ENCODE results near the gene IFNAR1.
A peak's percentile ranks its signal among the peaks of the same experiment; 100 is the strongest.

IFNAR1 gene

DNA sequence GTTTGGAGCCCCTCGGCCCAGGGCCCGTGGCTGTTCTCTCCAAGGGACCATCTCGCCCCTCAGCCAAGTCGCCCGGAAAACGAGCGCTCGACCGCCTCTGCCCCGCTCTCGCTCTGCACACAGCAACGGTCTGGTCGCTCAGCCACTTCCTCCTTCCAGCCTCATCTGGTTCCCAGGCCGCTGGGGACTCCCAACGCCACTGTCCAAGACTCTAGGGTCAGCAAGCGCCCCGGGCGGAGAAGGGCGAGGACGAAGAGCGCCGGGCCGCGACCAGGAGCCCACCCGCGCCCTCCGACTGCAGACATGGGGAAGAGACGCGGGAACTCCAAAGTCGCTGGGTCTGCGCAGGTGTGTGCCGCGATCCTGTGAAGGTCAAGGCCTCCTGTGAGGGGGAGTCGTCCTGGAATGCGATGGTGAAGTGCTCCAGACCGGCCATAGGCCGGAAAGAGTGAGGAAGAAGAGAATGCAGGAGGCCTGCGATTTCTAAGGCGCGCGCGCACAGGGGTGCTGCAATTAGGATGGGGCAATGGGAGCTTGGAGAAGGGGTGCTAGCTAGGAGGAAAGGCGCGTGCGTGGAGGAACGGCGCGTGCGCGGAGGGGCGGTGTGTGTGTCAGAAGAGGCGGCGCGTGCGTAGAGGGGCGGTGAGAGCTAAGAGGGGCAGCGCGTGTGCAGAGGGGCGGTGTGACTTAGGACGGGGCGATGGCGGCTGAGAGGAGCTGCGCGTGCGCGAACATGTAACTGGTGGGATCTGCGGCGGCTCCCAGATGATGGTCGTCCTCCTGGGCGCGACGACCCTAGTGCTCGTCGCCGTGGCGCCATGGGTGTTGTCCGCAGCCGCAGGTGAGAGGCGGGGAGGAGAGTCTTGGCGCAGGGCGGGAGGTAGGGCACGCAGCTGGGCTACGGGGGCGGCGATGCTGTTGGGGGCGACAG lies at the start of gene IFNAR1:
IFNAR1 (plus strand) TSS at position 680 of the 931 bp plus-strand sequence; CDS start at position 766, 86 bp downstream.
- peak; percentile 99 for DNase-seq (ENCODE audit: low read depth in 2 of 2)
- peak within 1 kb of the TSS; percentile 99 for H3K4me3 ChIP-seq (replicated peaks in 1 of 2; ENCODE audit: low read depth in 2 of 2, low read length in 2 of 2)
- TF ChIP-seq, protein P1, sequence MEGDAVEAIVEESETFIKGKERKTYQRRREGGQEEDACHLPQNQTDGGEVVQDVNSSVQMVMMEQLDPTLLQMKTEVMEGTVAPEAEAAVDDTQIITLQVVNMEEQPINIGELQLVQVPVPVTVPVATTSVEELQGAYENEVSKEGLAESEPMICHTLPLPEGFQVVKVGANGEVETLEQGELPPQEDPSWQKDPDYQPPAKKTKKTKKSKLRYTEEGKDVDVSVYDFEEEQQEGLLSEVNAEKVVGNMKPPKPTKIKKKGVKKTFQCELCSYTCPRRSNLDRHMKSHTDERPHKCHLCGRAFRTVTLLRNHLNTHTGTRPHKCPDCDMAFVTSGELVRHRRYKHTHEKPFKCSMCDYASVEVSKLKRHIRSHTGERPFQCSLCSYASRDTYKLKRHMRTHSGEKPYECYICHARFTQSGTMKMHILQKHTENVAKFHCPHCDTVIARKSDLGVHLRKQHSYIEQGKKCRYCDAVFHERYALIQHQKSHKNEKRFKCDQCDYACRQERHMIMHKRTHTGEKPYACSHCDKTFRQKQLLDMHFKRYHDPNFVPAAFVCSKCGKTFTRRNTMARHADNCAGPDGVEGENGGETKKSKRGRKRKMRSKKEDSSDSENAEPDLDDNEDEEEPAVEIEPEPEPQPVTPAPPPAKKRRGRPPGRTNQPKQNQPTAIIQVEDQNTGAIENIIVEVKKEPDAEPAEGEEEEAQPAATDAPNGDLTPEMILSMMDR (IDR thresholded peaks at IDR 0.05; ENCODE audit: low read depth, low read length): no peak

- DNase-seq (ENCODE audit: low read depth in 2 of 2): peak in 1 of 2 donors; percentile 60
- H3K4me3 ChIP-seq (replicated peaks in 1 of 2; ENCODE audit: low read depth in 2 of 2, low read length in 2 of 2): no peak overlapping the region
- TF ChIP-seq, protein P1 (IDR thresholded peaks at IDR 0.05; ENCODE audit: low read depth, low read length): no peak
Measured at GRCh38 chr21:33278721-33279120, 46.0 kb upstream of the IFNAR1 start.

DNA sequence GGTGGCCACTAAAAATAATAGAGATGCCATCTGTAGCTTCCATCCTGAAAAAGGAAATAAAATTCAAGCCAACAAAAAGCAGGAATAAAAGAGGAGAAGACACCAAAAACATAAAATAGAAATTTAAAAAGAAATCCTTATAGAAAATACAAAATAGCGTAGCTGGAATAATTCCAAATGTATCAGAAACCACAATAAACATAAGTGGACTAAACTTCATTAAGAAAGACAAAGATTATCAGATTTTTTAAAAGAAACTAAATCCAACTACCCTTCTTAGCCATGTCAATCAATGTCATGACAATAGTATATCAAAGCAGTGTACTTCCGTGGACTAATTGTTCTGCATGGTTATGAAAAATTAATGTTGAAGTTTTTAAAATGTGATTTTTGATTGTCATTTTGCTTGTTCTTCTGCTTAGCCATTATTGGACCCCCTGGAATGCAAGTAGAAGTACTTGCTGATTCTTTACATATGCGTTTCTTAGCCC lies 45.4 kb upstream of the IFNAR1 start:
- TF ChIP-seq, protein P1 (IDR thresholded peaks at IDR 0.05; ENCODE audit: low read depth, low read length): no peak

DNA sequence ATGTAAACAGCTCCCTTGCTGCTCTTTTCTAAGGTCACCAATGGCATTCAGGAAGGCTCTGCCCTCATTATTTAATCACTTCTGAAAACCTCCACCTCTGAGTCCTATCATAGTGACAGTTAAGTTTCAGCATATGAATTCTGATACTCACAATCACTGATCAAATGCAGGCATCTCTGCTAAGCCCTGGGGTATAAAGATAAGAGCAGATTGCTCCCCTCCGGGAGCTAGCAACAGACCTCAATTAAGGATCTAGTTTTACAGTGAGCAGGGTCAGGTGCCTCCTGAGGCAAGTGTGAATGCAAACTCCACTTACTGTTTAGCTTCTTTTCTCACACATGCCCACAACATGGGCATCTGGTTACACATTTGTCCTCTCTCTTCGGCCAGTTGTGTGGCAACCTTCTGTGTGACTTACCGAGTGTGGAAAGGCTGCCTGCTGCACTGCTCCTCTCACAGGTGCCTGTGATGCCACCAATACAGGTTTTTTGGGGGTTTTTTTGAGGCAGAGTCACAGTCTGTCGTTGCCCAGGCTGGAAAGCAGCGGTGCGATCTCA lies 43.6 kb upstream of the IFNAR1 start:
- no peak overlapping the region for H3K4me3 ChIP-seq (replicated peaks in 1 of 2; ENCODE audit: low read depth in 2 of 2, low read length in 2 of 2)
- DNase-seq (ENCODE audit: low read depth in 2 of 2): no peak

More for the DNA sequence above, 45.4 kb upstream of the IFNAR1 start:
- DNase-seq (ENCODE audit: low read depth in 2 of 2): no peak
- no peak overlapping the region for H3K4me3 ChIP-seq (replicated peaks in 1 of 2; ENCODE audit: low read depth in 2 of 2, low read length in 2 of 2)

DNA sequence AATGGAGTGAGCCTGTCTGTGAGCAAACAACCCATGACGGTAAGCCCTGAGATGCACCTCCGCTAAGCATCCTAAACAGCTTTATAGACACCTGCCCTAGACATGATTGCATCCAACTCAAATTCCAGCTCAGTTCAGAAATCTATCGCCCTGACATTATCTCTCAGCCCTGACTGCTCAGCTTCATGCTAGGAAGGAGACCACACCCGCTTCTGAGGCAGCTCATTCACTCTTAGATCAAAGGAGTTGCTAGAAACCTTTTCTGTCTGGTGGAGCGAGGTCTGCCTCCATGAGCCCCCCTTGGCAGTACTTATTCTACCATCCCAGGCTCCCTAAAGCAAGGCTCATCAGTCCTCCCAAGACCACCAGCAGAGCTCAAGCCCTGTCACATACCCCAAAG lies 41.6 kb upstream of the IFNAR1 start:
- no peak for DNase-seq (ENCODE audit: low read depth in 2 of 2)
- TF ChIP-seq, protein P1 (IDR thresholded peaks at IDR 0.05; ENCODE audit: low read depth, low read length): no peak
- no peak overlapping the region for H3K4me3 ChIP-seq (replicated peaks in 1 of 2; ENCODE audit: low read depth in 2 of 2, low read length in 2 of 2)

More for the DNA sequence above, 43.6 kb upstream of the IFNAR1 start:
- TF ChIP-seq, protein P1 (IDR thresholded peaks at IDR 0.05; ENCODE audit: low read depth, low read length): no peak

GRCh38 chr21:33286076-33286475 lies 38.7 kb upstream of the IFNAR1 start:
- no peak overlapping the region for H3K4me3 ChIP-seq (replicated peaks in 1 of 2; ENCODE audit: low read depth in 2 of 2, low read length in 2 of 2)
- TF ChIP-seq, protein P1 (IDR thresholded peaks at IDR 0.05; ENCODE audit: low read depth, low read length): no peak
- no peak for DNase-seq (ENCODE audit: low read depth in 2 of 2)

Measured in cardiac fibroblast (primary cell).